ENCODE data around the gene CAP2.

DNA sequence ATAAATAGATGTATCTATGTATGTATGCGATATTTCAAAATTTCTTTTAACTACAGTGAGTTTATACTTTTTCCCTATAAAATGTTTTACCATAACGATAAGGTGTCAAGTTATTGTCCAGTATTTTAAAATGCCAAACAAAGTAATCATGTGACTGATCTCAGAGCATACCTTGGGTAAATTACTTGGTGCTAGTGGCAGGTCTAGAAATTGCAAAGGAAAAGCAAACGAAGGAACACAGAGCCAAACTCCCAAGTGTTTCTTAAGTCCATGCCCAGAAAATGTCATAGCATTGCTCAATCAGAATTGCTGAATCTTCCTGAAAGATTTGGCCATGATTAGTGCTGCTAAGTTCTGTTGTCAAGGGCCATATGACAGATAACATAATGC is 77.5 kb downstream of the CAP2 start:
- TF ChIP-seq ZNF274 (IDR thresholded peaks at IDR 0.05; ENCODE audit: low read depth, low read length) (no peak), YY1 (IDR thresholded peaks at IDR 0.05; ENCODE audit: insufficient read depth, insufficient read length) (no peak), SUZ12 (IDR thresholded peaks at IDR 0.05; ENCODE audit: extremely low read depth, insufficient read depth, insufficient read length) (no peak)
